Activated CD4-positive, CD25-positive, alpha-beta regulatory T cell treated with anti-CD3 and anti-CD28 coated beads, Interleukin-2, amount 50 U/mL, for 72 hours (primary cell): ENCODE results near the gene TBXT.
"Not testable (repeated sequence)": the region's sequence is repeated elsewhere in the genome, so short reads cannot be mapped to it uniquely, and the experiment has no call there.

Source experiments
- DNase-seq: peaks from one replicate; pipeline ENCODE4 v3.0.0; 2021

The TBXT gene

DNA sequence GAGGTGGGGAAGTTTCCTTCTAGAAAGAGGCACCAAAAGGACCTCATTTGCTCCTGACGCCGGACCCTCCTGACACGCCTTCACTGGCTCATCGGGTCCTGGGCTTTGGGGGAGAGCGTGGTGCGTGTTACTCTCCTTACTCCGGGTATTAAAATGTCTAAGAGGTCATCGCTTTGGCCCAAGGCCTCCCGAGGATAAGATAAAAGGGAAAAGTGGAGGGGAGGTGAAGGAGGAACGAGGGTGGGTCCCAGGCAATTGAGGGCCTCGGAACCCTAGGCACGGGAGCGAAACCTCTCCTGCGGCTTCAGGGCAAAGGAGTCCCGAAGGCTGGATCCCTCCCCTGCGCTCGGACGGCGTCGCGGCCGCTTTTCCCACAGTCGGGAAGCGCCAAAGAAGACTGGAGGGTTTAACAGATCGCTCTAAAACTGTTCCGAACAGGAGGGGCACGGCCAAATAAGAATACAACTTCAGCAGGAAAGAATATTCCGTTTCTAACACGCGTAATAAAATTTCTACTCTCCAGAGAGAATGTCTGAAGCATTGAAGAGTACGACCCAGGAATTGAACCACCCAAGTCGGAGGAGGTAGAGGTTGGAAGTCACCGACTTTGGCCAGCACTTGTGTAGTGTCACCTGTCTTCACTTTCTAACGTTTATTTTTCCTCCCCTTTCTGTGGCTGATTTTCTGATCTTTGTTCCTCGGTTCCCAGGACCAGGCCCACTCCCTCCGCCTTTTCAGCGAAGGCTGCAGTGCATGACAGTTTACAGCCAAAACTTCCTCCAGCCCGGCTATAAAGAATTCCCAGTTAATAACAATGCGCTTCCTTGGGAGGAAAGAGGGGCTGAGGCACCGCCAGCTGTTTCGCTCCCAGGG is 2.1 kb upstream of the TBXT start:
- DNase-seq: no peak

- no peak for DNase-seq
These were observed 1.2 kb upstream of the TBXT start for GRCh38 chr6:166168616-166169548.

GRCh38 chr6:166167258-166167731 is 356 bp downstream of the TBXT start:
- DNase-seq: no peak

DNA sequence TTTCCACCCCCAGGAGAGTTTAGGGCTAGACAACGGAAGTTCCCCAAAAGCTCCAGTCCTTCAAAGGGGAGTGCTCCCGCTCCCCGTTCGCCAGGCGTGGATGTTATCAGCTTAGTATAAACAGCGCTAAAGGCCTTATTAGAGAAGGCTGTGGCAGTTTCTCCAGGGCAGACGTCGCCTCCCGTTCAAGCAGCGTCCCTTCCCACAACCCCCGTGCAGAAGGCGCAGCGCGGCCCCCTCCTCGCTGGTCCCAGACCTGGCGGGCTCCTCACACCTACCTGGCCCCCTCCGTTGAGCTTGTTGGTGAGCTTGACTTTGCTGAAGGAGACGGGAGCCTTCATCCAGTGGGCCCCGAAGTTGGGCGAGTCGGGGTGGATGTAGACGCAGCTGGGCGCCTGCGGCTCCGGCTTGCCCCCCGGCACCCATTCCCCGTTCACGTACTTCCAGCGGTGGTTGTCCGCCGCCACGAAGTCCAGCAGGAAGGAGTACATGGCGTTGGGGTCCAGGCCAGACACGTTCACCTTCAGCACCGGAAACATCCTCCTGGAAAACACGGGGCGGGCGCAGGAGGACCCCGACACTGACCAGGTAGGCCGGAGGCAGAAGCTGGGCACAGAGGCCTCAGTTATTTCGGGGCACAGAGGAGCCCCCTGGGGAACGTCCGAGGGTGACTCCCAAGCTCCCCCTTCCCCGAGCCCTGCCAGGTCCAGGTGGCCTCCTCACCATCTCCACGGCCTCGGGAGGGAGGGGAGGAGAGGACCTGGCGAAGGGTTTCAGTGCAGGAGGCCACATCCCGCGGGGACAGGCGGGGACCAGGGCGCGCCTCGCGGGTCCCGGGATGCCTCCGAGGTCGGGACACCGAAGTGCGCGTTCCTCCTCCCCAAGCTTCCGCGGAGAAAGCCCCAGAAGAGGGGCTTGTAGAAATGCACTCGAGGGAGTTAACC is 1.1 kb downstream of the TBXT start:
- no peak for DNase-seq

- no peak for DNase-seq
These were observed 1.9 kb downstream of the TBXT start for GRCh38 chr6:166165558-166166313.

DNA sequence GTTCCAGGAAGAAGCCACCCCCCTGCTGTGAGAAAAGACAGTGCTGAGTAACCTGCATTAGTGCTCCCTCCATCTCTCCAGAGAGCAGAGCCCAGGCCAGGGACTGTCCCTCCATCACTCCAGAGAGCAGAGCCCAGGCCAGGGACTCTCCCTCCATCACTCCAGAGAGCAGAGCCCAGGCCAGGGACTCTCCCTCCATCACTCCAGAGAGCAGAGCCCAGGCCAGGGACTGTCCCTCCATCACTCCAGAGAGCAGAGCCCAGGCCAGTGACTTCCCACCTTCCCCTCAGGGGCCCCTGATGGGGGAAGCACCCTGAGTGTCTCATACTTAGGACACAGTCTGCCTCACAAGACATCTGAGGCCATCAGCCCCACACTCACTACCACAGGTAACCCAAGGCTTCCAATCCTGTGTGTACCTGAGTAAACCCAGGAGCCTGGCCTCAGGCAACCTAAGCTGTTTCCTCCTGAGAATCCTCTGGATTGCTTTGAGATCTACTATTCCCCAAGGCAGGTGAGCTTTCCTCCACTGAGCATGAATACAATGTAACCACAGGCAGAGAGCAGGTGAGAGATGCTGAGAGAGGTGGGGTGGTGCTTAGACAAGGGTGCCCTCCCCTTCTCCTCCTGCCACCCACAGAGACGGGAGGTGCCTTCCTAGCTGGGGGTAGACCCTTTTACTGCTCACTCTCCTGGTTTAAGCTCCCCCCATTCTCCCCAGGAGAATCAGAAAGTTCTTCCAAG is 4.9 kb downstream of the TBXT start:
- DNase-seq: no peak

- no peak for DNase-seq
These were observed 9.6 kb downstream of the TBXT start for GRCh38 chr6:166157930-166158617.

- DNase-seq: no peak
These were observed 10.7 kb downstream of the TBXT start for GRCh38 chr6:166156942-166157341.

DNA sequence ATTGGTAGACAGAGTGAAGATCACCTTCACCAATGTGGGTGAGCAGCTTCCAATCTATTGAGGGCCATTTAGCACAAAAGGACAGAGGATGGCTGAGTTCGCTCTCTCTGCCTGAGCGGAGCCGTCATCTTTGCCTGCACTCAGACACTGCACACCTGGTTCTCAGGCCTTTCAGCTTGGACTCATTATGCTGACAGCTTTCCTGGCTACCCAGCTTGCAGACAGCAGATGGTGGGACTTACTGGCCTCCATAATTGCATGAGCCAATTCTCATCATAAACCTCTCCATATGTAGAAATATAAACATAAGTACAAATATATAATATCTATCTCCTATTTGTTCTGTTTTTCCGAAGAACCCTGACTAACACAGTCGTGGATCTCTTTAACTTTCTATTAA is 13.7 kb downstream of the TBXT start:
- DNase-seq: no peak

- no peak for DNase-seq
These were observed 15.0 kb downstream of the TBXT start for GRCh38 chr6:166152660-166153059.

GRCh38 chr6:166151798-166152197 is 15.9 kb downstream of the TBXT start:
- DNase-seq: no peak

DNA sequence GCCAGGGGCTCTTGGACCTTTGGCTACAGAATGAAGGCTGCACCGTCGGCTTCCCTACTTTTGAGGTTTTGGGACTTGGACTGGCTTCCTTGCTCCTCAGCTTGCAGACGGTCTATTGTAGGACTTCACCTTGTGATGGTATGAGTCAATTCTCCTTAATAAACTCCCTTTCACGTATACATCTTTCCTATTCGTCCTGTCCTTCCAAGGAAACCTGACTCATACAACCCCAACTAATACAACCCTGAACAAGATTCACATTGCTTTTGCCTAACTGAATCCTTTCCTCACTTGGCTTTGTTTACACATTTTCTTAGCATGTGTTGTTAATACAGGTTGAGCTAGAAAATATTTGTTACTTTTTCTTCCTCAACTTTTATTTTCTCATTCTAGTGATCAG is 21.9 kb downstream of the TBXT start:
- no peak for DNase-seq

DNA sequence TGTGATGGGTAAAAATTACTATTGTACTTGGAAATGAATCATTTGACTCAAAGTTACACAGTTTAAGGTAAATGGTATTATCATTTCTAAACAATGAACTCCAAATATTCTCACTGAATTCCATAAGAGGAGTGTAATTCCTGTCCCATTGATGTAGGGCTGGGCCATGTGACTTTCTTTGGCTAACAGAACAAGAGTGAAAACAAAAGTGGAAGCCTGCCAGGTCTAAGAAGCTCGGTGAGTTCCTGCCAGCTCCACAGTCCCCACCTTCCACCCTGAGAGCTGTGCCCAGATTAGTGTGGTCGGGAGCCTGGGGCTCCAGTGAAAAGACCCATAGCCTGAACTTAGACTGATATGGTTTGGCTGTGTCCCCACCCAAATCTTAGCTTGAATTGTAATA is 24.6 kb downstream of the TBXT start:
- DNase-seq: no peak

GRCh38 chr6:166127624-166128472 is 39.8 kb downstream of the TBXT start:
- DNase-seq: no peak

- not testable (repeated sequence) for DNase-seq
These were observed 44.5 kb downstream of the TBXT start for GRCh38 chr6:166123115-166123514.

DNA sequence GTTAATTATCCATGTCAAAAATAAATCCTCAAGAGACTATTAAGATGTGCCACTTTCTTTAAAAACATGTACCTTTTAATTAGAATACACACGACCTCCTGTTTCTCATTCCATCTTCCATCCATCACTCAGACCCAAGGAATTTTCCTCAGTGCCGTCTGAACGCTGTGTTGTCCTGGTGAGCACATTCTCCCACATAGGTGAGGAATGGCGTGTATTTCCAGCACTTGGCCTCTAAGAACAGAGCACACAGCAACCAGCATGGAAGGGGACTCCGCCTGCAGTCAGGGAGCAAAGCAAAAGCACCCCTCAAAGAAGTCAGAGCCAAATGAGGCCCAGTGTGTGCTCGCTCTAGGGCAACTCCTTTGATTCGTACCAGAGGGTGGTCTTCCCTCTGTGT is 45.9 kb downstream of the TBXT start:
- no peak for DNase-seq

- no peak for DNase-seq
These were observed 48.3 kb downstream of the TBXT start for GRCh38 chr6:166119116-166119911.

- DNase-seq: no peak
These were observed 52.0 kb downstream of the TBXT start for GRCh38 chr6:166115609-166116008.

DNA sequence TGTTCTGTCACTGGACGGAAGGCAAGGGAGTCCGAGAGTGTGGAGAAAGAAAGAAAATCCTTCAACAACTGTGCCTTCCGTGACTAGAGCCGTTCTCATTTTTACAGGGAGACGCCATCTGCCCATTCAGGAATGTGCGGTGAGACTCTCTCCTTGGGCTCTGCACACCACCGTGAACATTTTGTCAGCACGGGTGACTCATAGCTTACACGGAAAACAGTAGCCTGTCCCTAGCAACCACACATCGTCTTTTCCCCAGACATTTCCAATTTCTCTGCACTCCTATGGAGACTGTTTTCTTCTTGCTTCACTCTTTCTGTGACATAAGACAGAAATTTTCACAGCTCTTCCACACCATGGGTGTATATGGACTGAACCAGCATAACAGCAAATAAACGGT is 55.1 kb downstream of the TBXT start:
- no peak for DNase-seq
